Esophagus squamous epithelium (tissue), 4 donors: ENCODE results near the gene ZNF185.

Experiments used
- CTCF ChIP-seq, 6 experiments: fragments of 450-650 bp in 4 of 6; fragments of 200-600 bp in 2 of 6; sonication (generic) in 2 of 6; IDR thresholded peaks; one replicate each; pipeline ENCODE4 v1.5.1; 2016 to 2019; ENCODE audit warnings: antibody characterized with exemption in 6 of 6, mild to moderate bottlenecking in 4 of 6, moderate library complexity in 4 of 6
- POLR2A ChIP-seq, 4 donors: fragments of 450-650 bp; IDR thresholded peaks; one replicate each; pipeline ENCODE4 v1.6.1; 2017; ENCODE audit warnings: antibody characterized with exemption in 4 of 4, mild to moderate bottlenecking in 4 of 4, moderate library complexity in 3 of 4

DNA sequence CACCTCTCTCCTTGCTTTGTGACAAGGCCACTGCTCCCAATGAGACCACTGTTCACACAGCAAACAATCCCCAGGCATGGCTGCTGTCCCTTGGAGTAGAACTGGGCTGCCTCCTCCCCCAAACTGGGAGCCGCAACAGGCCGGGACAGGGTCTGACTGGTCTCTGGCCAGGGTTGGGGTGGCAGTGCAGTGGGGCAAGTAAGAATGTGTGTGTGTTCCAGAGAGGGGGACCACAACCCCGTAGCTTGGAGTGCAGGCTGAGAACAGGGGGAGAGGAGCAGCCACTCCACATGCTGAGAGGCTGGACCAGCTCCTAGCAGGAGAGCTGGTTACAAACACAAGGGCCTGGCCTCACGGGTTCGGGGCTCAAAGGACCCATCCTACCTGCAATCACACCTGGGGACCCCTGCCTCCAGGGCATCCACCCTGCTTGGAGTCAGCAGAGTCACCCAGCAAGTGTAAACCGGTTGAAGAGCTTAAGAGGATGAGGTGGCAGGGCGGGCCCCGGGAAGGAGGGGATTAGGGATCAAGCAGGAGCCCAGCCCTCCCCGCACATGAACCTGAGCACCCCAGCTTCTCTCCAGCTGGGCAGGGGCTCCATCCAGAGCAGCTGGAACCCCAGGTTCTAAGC lies 3.8 kb upstream of the ZNF185 start:
- TF ChIP-seq CTCF (IDR thresholded peaks at IDR 0.05): no peak
- TF ChIP-seq POLR2A (IDR thresholded peaks at IDR 0.05): no peak
